22Rv1 (cell line): ENCODE results near the gene ACTR5.

ENCODE experiments used
- H3K27ac ChIP-seq: fragments of 450-650 bp; 2 replicates; pipeline ENCODE4 v1.5.1; 2017
- CTCF ChIP-seq: fragments of 450-650 bp; IDR thresholded peaks from 2 replicates; pipeline ENCODE4 v1.5.1; 2017; ENCODE audit warnings: mild to moderate bottlenecking
- ZFX ChIP-seq: fragments of 450-650 bp; IDR thresholded peaks from 2 replicates; pipeline ENCODE4 v1.6.1; 2017; ENCODE audit warnings: antibody characterized with exemption, borderline replicate concordance

The ACTR5 gene

GRCh38 chr20:38815446-38815845 is 67.2 kb downstream of the ACTR5 start:
- H3K27ac ChIP-seq = no peak overlapping the region
- TF ChIP-seq ZFX (no peak), CTCF (no peak)

GRCh38 chr20:38818113-38819065 is 70.1 kb downstream of the ACTR5 start:
- TF ChIP-seq ZFX (no peak), CTCF (no peak)
- no peak overlapping the region for H3K27ac ChIP-seq
